Spleen (tissue), 11 donors: ENCODE measurements around the gene IFNL1. TPM values are rescaled to one million over a fixed set of nuclear protein-coding genes. Genes with fewer than 3 reads are reported as not detected.

Experiments
- DNase-seq: peaks from one replicate; pipeline ENCODE4 v3.0.0-alpha.2; 2020
- H3K27ac ChIP-seq, 8 donors: fragments of 200-600 bp; sonication (generic) in 7 of 8; 1 replicate in 4 of 8; 2 replicates in 4 of 8; pipeline versions ENCODE4 v1.5.0 to v1.8.0; 2016 to 2021; ENCODE audit warnings: inconsistent platforms in 4 of 8, mild to moderate bottlenecking in 4 of 8, moderate library complexity in 1 of 8
- H3K27me3 ChIP-seq, 7 donors: fragments of 200-600 bp; sonication (generic) in 6 of 7; replicated peaks in 1 of 7; 1 replicate in 4 of 7; 2 replicates in 3 of 7; pipeline versions ENCODE4 v1.5.0 to v1.8.0; 2016 to 2021; ENCODE audit warnings: inconsistent platforms in 3 of 7, mild to moderate bottlenecking in 1 of 7
- H3K36me3 ChIP-seq, 6 donors: fragments of 200-600 bp; sonication (generic) in 5 of 6; 1 replicate in 4 of 6; 2 replicates in 2 of 6; pipeline versions ENCODE4 v1.5.0 to v1.8.0; 2016 to 2021; ENCODE audit warnings: inconsistent platforms in 2 of 6
- H3K4me1 ChIP-seq, 6 donors: fragments of 200-600 bp; sonication (generic) in 5 of 6; 1 replicate in 3 of 6; 2 replicates in 3 of 6; pipeline versions ENCODE4 v1.5.0 to v1.8.0; 2016 to 2021; ENCODE audit warnings: inconsistent platforms in 3 of 6
- H3K4me3 ChIP-seq, 8 donors: fragments of 200-600 bp; sonication (generic) in 7 of 8; 1 replicate in 4 of 8; 2 replicates in 4 of 8; pipeline versions ENCODE4 v1.5.0 to v1.8.0; 2016 to 2021; ENCODE audit warnings: inconsistent platforms in 4 of 8, mild to moderate bottlenecking in 4 of 8, moderate library complexity in 2 of 8
- H3K9me3 ChIP-seq, 8 donors: fragments of 200-600 bp; sonication (generic) in 7 of 8; 1 replicate in 4 of 8; 2 replicates in 4 of 8; pipeline versions ENCODE4 v1.5.0 to v1.8.0; 2016 to 2021; ENCODE audit warnings: inconsistent platforms in 4 of 8
- POLR2A ChIP-seq, 3 donors: fragments of 450-650 bp; IDR thresholded peaks; one replicate each; pipeline ENCODE4 v1.5.1; 2017; ENCODE audit warnings: antibody characterized with exemption in 3 of 3, mild to moderate bottlenecking in 1 of 3
- POLR2AphosphoS5 ChIP-seq, 3 donors: sonication (generic); formaldehyde crosslinking; IDR thresholded peaks; one replicate each; pipeline ENCODE4 v1.5.1; 2017; ENCODE audit warnings: antibody characterized with exemption in 3 of 3
- WGBS, 5 donors: extraction: QIAGEN DNeasy Blood & Tissue Kit in 3 of 5; methylation state at CpG; one replicate each; pipeline versions ENCODE4 v1.1.5 to v1.1.7; 2013 to 2018; 5-methylcytosine and 5-hydroxymethylcytosine counted together
- intact Hi-C: fragments of 100-400 bp; cut with DNase I; formaldehyde crosslinking; loops from one replicate; pipeline ENCODE4 v1.15.0; 2023; ENCODE audit warnings: low total_unique reads
- polyA plus RNA-seq, 3 donors: library from polyadenylated mRNA; stranded (reverse); fragments of 200-250 nt; gene quantifications; one replicate each; pipeline ENCODE4 v1.2.1, GENCODE V29; 2013
- total RNA-seq, 7 donors: library from RNA; depleted of rRNA in 3 of 7; stranded (reverse); fragments of >200 nt in 3 of 7; fragmentation: NEBNext Ultra II Directional in 4 of 7; extraction: Animal tissue kit (Norgen Biotek cat#: 25700) in 4 of 7; gene quantifications; one replicate each; pipeline versions ENCODE4 v1.1.0 to v1.2.1, GENCODE V29; 2016 to 2021
- TF ChIP-seq, protein P1 (sequence below), 11 experiments: fragments of 200-600 bp in 7 of 11; fragments of 450-650 bp in 4 of 11; sonication (generic) in 4 of 11; IDR thresholded peaks in 8 of 11; conservative IDR thresholded peaks in 3 of 11; 1 replicate in 7 of 11; 2 replicates in 4 of 11; pipeline versions ENCODE4 v1.4.0 to v1.8.0; 2016 to 2021; ENCODE audit warnings: antibody characterized with exemption in 11 of 11, inconsistent platforms in 4 of 11, mild to moderate bottlenecking in 1 of 11
- donor health status: healthy with polysubstance abuse.
- donor health status: DM: no; HTN: no; CAD: no; lungs with moderate emphysema.
- donor health status: DM: no; HTN: no; CAD: no.
- donor health status: Bipolar disorder and iron deficiency.
- donor health status: healthy.
- donor health status: DM: no; HTN: no; CAD: no.
- donor health status: DM: yes; HTN: yes; CAD: no.

IFNL1 gene
- total and polyA plus RNA-seq, 10 donors: not detected

DNA sequence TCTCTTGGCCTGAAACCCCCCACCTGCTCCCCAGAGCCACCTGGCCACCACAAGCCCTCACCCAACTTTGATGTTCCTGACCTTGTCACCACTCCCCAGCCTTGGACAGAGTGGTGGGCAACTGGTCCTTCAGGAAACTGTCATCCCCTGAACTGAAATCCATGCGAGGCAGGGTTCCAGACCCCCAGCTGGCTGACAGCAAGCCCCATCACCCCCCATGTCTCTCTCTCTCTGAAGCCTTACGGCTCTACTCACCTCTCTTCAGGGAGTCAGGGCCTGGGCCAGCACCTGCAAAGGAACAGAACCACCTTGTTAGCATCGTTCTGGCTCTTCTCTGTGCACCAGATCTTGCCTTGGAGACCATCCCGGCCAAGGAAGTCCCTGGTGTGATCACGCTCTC lies 21.9 kb downstream of the IFNL1 start:
- no peak for DNase-seq
- TF ChIP-seq POLR2AphosphoS5 (IDR thresholded peaks at IDR 0.05) (no peak), POLR2A (IDR thresholded peaks at IDR 0.05) (no peak)
- 90 to 97% (median 93%) methylated on average over 5 of the region's 5 CpGs for WGBS, 5 donors
- H3K4me1 ChIP-seq: peaks cover 0 to 24% (median 6%) of the 10 kb centered on the region in 6 donors
- no peak overlapping the region for H3K4me3 ChIP-seq
- H3K36me3 ChIP-seq: peaks cover 0 to 36% (median 18%) of the 10 kb centered on the region in 6 donors
- H3K27me3 ChIP-seq: peaks cover 0 to 3% (median 0%) of the 10 kb centered on the region in 7 donors
- H3K9me3 ChIP-seq: no peaks in the 10 kb centered on the region
- no peak overlapping the region for H3K27ac ChIP-seq
- intact Hi-C loops: no loop called here

DNA sequence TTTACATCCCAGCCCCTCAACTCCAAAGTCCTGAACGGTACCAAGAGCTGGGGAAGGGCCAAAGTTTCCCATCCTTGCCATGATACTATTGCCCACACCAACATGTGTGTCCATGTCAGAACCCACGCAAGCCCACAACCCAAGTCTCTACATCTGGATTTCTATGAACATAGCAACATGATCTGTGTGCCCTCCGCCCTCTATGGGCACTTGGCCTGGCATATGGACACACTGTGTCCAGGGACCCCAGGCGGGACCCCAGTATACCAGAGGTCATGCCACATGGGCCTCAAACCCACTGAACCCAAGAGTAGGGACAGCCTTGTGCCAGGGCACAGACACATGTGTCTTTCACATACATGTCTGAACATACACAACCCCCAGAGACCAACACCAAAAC lies 22.5 kb downstream of the IFNL1 start:
- TF ChIP-seq, protein P1, sequence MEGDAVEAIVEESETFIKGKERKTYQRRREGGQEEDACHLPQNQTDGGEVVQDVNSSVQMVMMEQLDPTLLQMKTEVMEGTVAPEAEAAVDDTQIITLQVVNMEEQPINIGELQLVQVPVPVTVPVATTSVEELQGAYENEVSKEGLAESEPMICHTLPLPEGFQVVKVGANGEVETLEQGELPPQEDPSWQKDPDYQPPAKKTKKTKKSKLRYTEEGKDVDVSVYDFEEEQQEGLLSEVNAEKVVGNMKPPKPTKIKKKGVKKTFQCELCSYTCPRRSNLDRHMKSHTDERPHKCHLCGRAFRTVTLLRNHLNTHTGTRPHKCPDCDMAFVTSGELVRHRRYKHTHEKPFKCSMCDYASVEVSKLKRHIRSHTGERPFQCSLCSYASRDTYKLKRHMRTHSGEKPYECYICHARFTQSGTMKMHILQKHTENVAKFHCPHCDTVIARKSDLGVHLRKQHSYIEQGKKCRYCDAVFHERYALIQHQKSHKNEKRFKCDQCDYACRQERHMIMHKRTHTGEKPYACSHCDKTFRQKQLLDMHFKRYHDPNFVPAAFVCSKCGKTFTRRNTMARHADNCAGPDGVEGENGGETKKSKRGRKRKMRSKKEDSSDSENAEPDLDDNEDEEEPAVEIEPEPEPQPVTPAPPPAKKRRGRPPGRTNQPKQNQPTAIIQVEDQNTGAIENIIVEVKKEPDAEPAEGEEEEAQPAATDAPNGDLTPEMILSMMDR (IDR thresholded peaks at IDR 0.05 in 8 of 11, conservative IDR thresholded peaks at IDR 0.05 in 3 of 11): no peak
- TF ChIP-seq POLR2A (IDR thresholded peaks at IDR 0.05) (no peak), POLR2AphosphoS5 (IDR thresholded peaks at IDR 0.05) (no peak)
- no peak overlapping the region for H3K4me3 ChIP-seq
- H3K4me1 ChIP-seq: peaks cover 0 to 24% (median 6%) of the 10 kb centered on the region in 6 donors
- H3K9me3 ChIP-seq: no peaks in the 10 kb centered on the region
- DNase-seq: no peak
- H3K27me3 ChIP-seq: peaks cover 0 to 3% (median 0%) of the 10 kb centered on the region in 7 donors
- 85 to 100% (median 94%) methylated on average over 4 of the region's 4 CpGs for WGBS, 5 donors
- peaks cover 0 to 30% (median 15%) of the 10 kb centered on the region in 6 donors for H3K36me3 ChIP-seq
- intact Hi-C loops: no loop called here
- H3K27ac ChIP-seq: no peak overlapping the region

DNA sequence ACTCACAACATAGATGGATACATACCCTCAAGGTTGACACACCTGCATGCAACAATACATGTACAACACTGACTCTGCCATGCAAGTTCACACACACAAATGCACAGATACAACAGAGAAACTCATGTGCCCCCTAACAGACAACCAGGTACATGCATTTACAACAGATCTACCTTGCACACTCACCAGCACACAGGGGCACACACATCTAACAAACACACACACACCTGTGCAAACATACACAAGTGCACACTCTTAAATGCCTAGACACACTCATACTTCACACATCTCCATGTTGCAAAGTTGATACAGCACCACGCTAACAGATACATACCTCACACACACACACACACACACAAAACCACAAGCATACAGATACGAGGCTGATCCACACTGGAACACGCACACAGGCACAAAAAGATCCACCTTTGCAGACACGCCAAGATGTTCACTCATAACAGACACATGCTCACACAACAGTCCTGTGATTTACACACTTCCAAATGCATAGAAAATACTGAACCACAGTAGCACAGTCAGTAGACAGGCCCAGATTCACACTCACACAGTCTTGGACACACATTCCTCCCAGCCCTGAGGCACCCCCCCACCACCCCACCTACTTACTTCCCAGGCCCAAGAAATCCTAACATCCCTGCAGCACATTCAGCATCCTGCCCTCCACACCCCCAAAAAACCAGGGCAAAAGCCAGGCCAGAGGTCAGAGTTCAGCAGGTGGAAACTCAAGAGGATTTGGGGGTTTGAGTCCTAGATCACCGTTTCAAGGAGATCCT lies 23.1 kb downstream of the IFNL1 start:
- no peaks in the 10 kb centered on the region for H3K9me3 ChIP-seq
- peaks cover 0 to 24% (median 9%) of the 10 kb centered on the region in 6 donors for H3K36me3 ChIP-seq
- peaks cover 0 to 24% (median 6%) of the 10 kb centered on the region in 6 donors for H3K4me1 ChIP-seq
- H3K27me3 ChIP-seq: peaks cover 0 to 3% (median 0%) of the 10 kb centered on the region in 7 donors
- intact Hi-C loops: no loop called here
- peak overlapping the region in 1 of 8 donors; percentile 78 for H3K4me3 ChIP-seq
- no peak overlapping the region for H3K27ac ChIP-seq
- TF ChIP-seq POLR2AphosphoS5 (IDR thresholded peaks at IDR 0.05): no peak
- no peak for DNase-seq
- 75 to 89% (median 82%) methylated on average over 4 to 5 of the region's 5 CpGs for WGBS, 5 donors

DNA sequence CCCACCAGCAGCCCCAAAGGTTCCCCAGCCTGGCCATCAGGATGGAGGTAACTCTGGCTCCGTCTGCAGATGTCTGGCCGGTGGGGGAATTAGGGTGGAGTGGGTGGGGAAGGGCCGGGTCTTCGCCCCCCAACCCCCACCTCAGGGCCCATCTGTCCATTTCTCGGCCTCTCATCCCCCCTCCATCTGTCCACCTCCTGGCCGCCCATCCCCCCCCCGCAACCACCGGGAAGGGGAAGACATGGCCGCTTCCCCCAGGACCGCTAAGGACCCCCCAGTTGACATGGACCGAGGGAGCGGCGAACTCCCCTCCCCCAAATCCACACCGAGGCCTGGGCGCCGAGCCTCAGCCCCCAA lies 23.7 kb downstream of the IFNL1 start:
- peak overlapping the region in 4 of 8 donors; percentile 44 to 78 (median 52) for H3K4me3 ChIP-seq
- intact Hi-C loops: loop anchor here (10.0 kb wide), 1 partner anchor 95 kb away; no protein-coding TSS in a partner anchor

More for the DNA sequence above, 23.7 kb downstream of the IFNL1 start:
- Histone ChIP-seq H3K9me3 (no peaks in the 10 kb centered on the region), H3K27ac (no peak overlapping the region), H3K27me3 (peaks cover 0 to 3% (median 0%) of the 10 kb centered on the region in 7 donors), H3K4me1 (peaks cover 0 to 30% (median 6%) of the 10 kb centered on the region in 6 donors), H3K36me3 (peaks cover 0 to 18% (median 3%) of the 10 kb centered on the region in 6 donors)
- DNase-seq: no peak
- WGBS, 5 donors: 34 to 70% (median 37%) methylated on average over 3 to 16 of the region's 16 CpGs
- TF ChIP-seq POLR2AphosphoS5 (IDR thresholded peaks at IDR 0.05) (no peak), POLR2A (IDR thresholded peaks at IDR 0.05) (no peak)
- TF ChIP-seq, protein P1 (IDR thresholded peaks at IDR 0.05 in 8 of 11, conservative IDR thresholded peaks at IDR 0.05 in 3 of 11): no peak
